H1 (cell line): ENCODE results near the gene RAB40C. TPM values are rescaled to one million over a fixed set of nuclear protein-coding genes. Genes with fewer than 3 reads are reported as not detected.

Source experiments
- CTCF ChIA-PET: fragments of 300-600 bp; sonication (Branson Sonifier 250); formaldehyde crosslinking; loops from one replicate; lab custom pipeline; 2021; ENCODE audit not compliant: partially characterized antibody; lab: Charles Lee
- POLR2A ChIA-PET: fragments of 300-600 bp; sonication (Branson Sonifier 250); formaldehyde crosslinking; loops from one replicate; lab custom pipeline; 2021; ENCODE audit warnings: inconsistent platforms; ENCODE audit not compliant: partially characterized antibody; lab: Charles Lee
- DNase-seq, 2 experiments: peaks; one replicate each; pipeline versions ENCODE4 v3.0.0 to v3.0.0-alpha.2; 2010 to 2022; ENCODE audit warnings: low spot score in 2 of 2, low read depth in 1 of 2, mixed read lengths in 1 of 2
- FAIRE-seq: peaks from 2 replicates; lab custom pipeline; 2011; peaks lifted over from hg19 to GRCh38; lab: Jason Lieb, UNC
- H2AFZ ChIP-seq: 2 replicates; pipeline ENCODE4 v1.8.1; 2012; ENCODE audit warnings: low read length, inconsistent platforms
- H2AK5ac ChIP-seq: 2 replicates; pipeline ENCODE4 v1.6.1; 2013; ENCODE audit warnings: low read depth, low read length
- H2BK120ac ChIP-seq: replicated peaks from 2 replicates; pipeline ENCODE3; 2013; ENCODE audit warnings: low read depth, low read length, inconsistent platforms
- H2BK12ac ChIP-seq: 2 replicates; pipeline ENCODE4 v1.6.1; 2013; ENCODE audit warnings: low read depth, low read length
- H2BK15ac ChIP-seq: 2 replicates; pipeline ENCODE4 v1.6.1; 2013; ENCODE audit warnings: low read length
- H2BK20ac ChIP-seq: 2 replicates; pipeline ENCODE4 v1.6.1; 2013; ENCODE audit warnings: low read length
- H2BK5ac ChIP-seq: 2 replicates; pipeline ENCODE4 v1.6.1; 2013; ENCODE audit warnings: low read depth, low read length
- H3K14ac ChIP-seq: 2 replicates; pipeline ENCODE4 v1.6.1; 2013; ENCODE audit warnings: inconsistent platforms; ENCODE audit not compliant: insufficient read length
- H3K18ac ChIP-seq: 2 replicates; pipeline ENCODE4 v1.6.1; 2013; ENCODE audit warnings: low read length; ENCODE audit errors: extremely low read depth
- H3K23ac ChIP-seq: 2 replicates; pipeline ENCODE4 v1.6.1; 2013; ENCODE audit warnings: inconsistent platforms; ENCODE audit not compliant: insufficient read length
- H3K23me2 ChIP-seq: 2 replicates; pipeline ENCODE4 v1.6.1; 2013; ENCODE audit warnings: low read depth, low read length
- H3K27ac ChIP-seq: 2 replicates; pipeline ENCODE4 v1.6.1; 2011; ENCODE audit warnings: low read depth, low read length, inconsistent platforms
- H3K27me3 ChIP-seq, 4 experiments: replicated peaks in 1 of 4; 1 replicate in 1 of 4; 2 replicates in 3 of 4; pipeline versions ENCODE4 v1.6.1 to v1.8.1; 2011 to 2013; ENCODE audit warnings: low read length in 3 of 4, mild to moderate bottlenecking in 3 of 4, inconsistent platforms in 2 of 4, mixed read lengths in 2 of 4, moderate library complexity in 1 of 4; ENCODE audit not compliant: control insufficient read depth in 3 of 4, insufficient read depth in 3 of 4; ENCODE audit errors: extremely low read depth in 1 of 4
- H3K36me3 ChIP-seq, 4 experiments: 2 replicates each; pipeline versions ENCODE4 v1.6.1 to v1.8.1; 2011 to 2013; ENCODE audit warnings: mild to moderate bottlenecking in 4 of 4, low read length in 3 of 4, moderate library complexity in 2 of 4, control low read depth in 1 of 4, inconsistent platforms in 1 of 4; ENCODE audit not compliant: insufficient read depth in 4 of 4, control insufficient read depth in 2 of 4
- H3K4ac ChIP-seq: replicated peaks from 2 replicates; pipeline ENCODE3; 2013; ENCODE audit warnings: low read length, low read depth, mixed read lengths, inconsistent platforms; ENCODE audit not compliant: insufficient read length
- H3K4me1 ChIP-seq, 4 experiments: replicated peaks in 1 of 4; 1 replicate in 1 of 4; 2 replicates in 3 of 4; pipeline versions ENCODE4 v1.6.1 to v1.8.1; 2011 to 2013; ENCODE audit warnings: low read length in 3 of 4, inconsistent platforms in 2 of 4, mixed read lengths in 1 of 4; ENCODE audit not compliant: insufficient read depth in 4 of 4, control insufficient read depth in 3 of 4
- H3K4me2 ChIP-seq, 2 experiments: 2 replicates each; pipeline versions ENCODE4 v1.6.1 to v1.8.1; 2011 to 2013; ENCODE audit warnings: low read depth in 2 of 2, low read length in 2 of 2, control low read depth in 1 of 2, inconsistent platforms in 1 of 2, mild to moderate bottlenecking in 1 of 2; ENCODE audit not compliant: insufficient read depth in 1 of 2
- H3K4me3 ChIP-seq, 4 experiments: fragments of 200-600, 300-600 bp in 1 of 4; sonication (generic), shearing (Covaris generic), sonication (Bioruptor Twin) in 1 of 4; 2 replicates each; pipeline versions ENCODE4 v1.5.1 to v1.8.1; 2011 to 2016; ENCODE audit warnings: low read length in 4 of 4, low read depth in 3 of 4, control low read depth in 2 of 4, inconsistent platforms in 2 of 4, mild to moderate bottlenecking in 2 of 4, mixed read lengths in 1 of 4, moderate library complexity in 1 of 4; ENCODE audit not compliant: insufficient read depth in 2 of 4; ENCODE audit errors: extremely low read depth in 1 of 4
- H3K56ac ChIP-seq: replicated peaks from 2 replicates; pipeline ENCODE3; 2013; ENCODE audit warnings: low read depth, mild to moderate bottlenecking, mixed read lengths, low read length, inconsistent platforms; ENCODE audit not compliant: insufficient read length
- H3K79me1 ChIP-seq: 2 replicates; pipeline ENCODE4 v1.6.1; 2013; ENCODE audit warnings: low read depth, low read length, control low read depth
- H3K79me2 ChIP-seq, 2 experiments: 2 replicates each; pipeline versions ENCODE4 v1.6.1 to v1.8.1; 2012 to 2013; ENCODE audit warnings: low read length in 2 of 2, mild to moderate bottlenecking in 2 of 2, inconsistent platforms in 1 of 2; ENCODE audit not compliant: insufficient read depth in 2 of 2, control insufficient read depth in 1 of 2
- H3K9ac ChIP-seq, 4 experiments: replicated peaks in 1 of 4; 1 replicate in 1 of 4; 2 replicates in 3 of 4; pipeline versions ENCODE4 v1.6.1 to v1.8.1; 2011 to 2013; ENCODE audit warnings: low read depth in 3 of 4, low read length in 3 of 4, control low read depth in 2 of 4, mild to moderate bottlenecking in 2 of 4, moderate library complexity in 2 of 4, inconsistent platforms in 1 of 4; ENCODE audit errors: extremely low read depth in 1 of 4
- H3K9me3 ChIP-seq, 2 experiments: 2 replicates each; pipeline versions ENCODE4 v1.6.1 to v1.8.1; 2012 to 2013; ENCODE audit warnings: mild to moderate bottlenecking in 2 of 2, moderate library complexity in 2 of 2, control low read depth in 1 of 2, inconsistent platforms in 1 of 2, low read depth in 1 of 2, low read length in 1 of 2, mixed read lengths in 1 of 2; ENCODE audit not compliant: insufficient read depth in 2 of 2
- H4K20me1 ChIP-seq, 2 experiments: replicated peaks in 1 of 2; 2 replicates each; pipeline versions ENCODE3 to v1.8.1; 2011 to 2013; ENCODE audit warnings: inconsistent platforms in 2 of 2, low read length in 2 of 2, mild to moderate bottlenecking in 1 of 2; ENCODE audit not compliant: insufficient read depth in 2 of 2, control insufficient read depth in 1 of 2
- H4K5ac ChIP-seq: 2 replicates; pipeline ENCODE4 v1.6.1; 2013; ENCODE audit warnings: low read length, low read depth, mixed read lengths, inconsistent platforms; ENCODE audit not compliant: insufficient read length
- H4K8ac ChIP-seq: 2 replicates; pipeline ENCODE4 v1.8.0; 2013; ENCODE audit warnings: mild to moderate bottlenecking, moderate library complexity, low read length, inconsistent platforms; ENCODE audit not compliant: insufficient read depth; ENCODE audit errors: extremely low read depth
- H4K91ac ChIP-seq: replicated peaks from 2 replicates; pipeline ENCODE3; 2013; ENCODE audit warnings: low read length, mixed read lengths, inconsistent platforms; ENCODE audit not compliant: insufficient read length
- BACH1 ChIP-seq: IDR thresholded peaks from 2 replicates; pipeline ENCODE4 v1.6.1; 2012; ENCODE audit warnings: low read length, improper control_type of control experiment
- BCL11A ChIP-seq, 2 experiments: IDR thresholded peaks; one replicate each; pipeline ENCODE4 v1.6.1; 2011; ENCODE audit warnings: low read depth in 2 of 2, low read length in 2 of 2, mild to moderate bottlenecking in 2 of 2
- CBX8 ChIP-seq: fragments of 300-800, 300-1000 bp; sonication (generic); IDR thresholded peaks from 2 replicates; pipeline ENCODE4 v1.7.1; 2016; ENCODE audit warnings: low read depth, low read length, borderline replicate concordance
- CEBPB ChIP-seq: IDR thresholded peaks from 2 replicates; pipeline ENCODE4 v1.6.1; 2012; ENCODE audit warnings: low read depth, low read length
- EZH2 ChIP-seq: fragments of 200-600 bp; sonication (generic); IDR thresholded peaks from 2 replicates; pipeline ENCODE4 v1.7.1; 2012; ENCODE audit warnings: low read depth, mild to moderate bottlenecking, moderate library complexity, low read length, inconsistent platforms; ENCODE audit not compliant: severe bottlenecking
- GTF2F1 ChIP-seq: IDR thresholded peaks from 2 replicates; pipeline ENCODE4 v1.6.1; 2012; ENCODE audit warnings: low read depth, low read length, improper control_type of control experiment, borderline replicate concordance
- POLR2AphosphoS5 ChIP-seq: IDR thresholded peaks from 2 replicates; pipeline ENCODE4 v1.6.1; 2011; ENCODE audit warnings: low read depth, low read length
- RBBP5 ChIP-seq: IDR thresholded peaks from 2 replicates; pipeline ENCODE4 v1.7.1; 2012; ENCODE audit warnings: low read depth, mild to moderate bottlenecking, inconsistent platforms, low read length, moderate library complexity, borderline replicate concordance
- RXRA ChIP-seq: IDR thresholded peaks from 2 replicates; pipeline ENCODE4 v1.6.1; 2011; ENCODE audit warnings: low read depth, mild to moderate bottlenecking, low read length, moderate library complexity; ENCODE audit not compliant: insufficient read depth
- SP4 ChIP-seq: IDR thresholded peaks from 2 replicates; pipeline ENCODE4 v1.6.1; 2012; ENCODE audit warnings: low read length, inconsistent platforms
- SRF ChIP-seq: IDR thresholded peaks from 2 replicates; pipeline ENCODE4 v1.6.1; 2011; ENCODE audit warnings: mild to moderate bottlenecking, low read depth, low read length, moderate library complexity
- TAF1 ChIP-seq: IDR thresholded peaks from 2 replicates; pipeline ENCODE4 v1.6.1; 2011; ENCODE audit warnings: mild to moderate bottlenecking, low read depth, low read length
- TBP ChIP-seq: IDR thresholded peaks from 2 replicates; pipeline ENCODE4 v1.6.1; 2011; ENCODE audit warnings: low read depth, low read length, improper control_type of control experiment
- WGBS, 2 experiments: shearing (Covaris generic) in 1 of 2; methylation state at CpG; one replicate each; pipeline versions ENCODE4 v1.1.6 to v1.1.7; 2013 to 2015; ENCODE audit warnings: low lambda C conversion rate in 2 of 2, mixed read lengths in 2 of 2, inconsistent platforms in 1 of 2, low coverage in 1 of 2, missing lambda C conversion rate in 1 of 2; ENCODE audit not compliant: insufficient replicate concordance in 2 of 2, insufficient coverage in 1 of 2, insufficient read length in 1 of 2; ENCODE audit errors: extremely low coverage in 1 of 2, missing lambda C conversion rate in 1 of 2; 5-methylcytosine and 5-hydroxymethylcytosine counted together
- polyA plus RNA-seq, 7 experiments: library from polyadenylated mRNA; depleted of rRNA in 3 of 7; stranded (reverse) in 5 of 7; unstranded in 2 of 7; fragments of >200 nt in 5 of 7; fragments of 200-250 nt in 2 of 7; gene quantifications; 1 replicate in 5 of 7; 2 replicates in 1 of 7; 4 replicates in 1 of 7; pipeline versions ENCODE4 v1.2.1 to v1.2.3, GENCODE V29; 2011 to 2013; ENCODE audit warnings: missing spikeins in 2 of 7, mixed read lengths in 2 of 7
- total RNA-seq: library from RNA; stranded (reverse); fragmentation: NEBNext Ultra II Directional; extraction: Animal tissue kit (Norgen Biotek cat#: 25700); gene quantifications from 2 replicates; pipeline ENCODE4 v1.2.1, GENCODE V29; 2021

Gene RAB40C
- total and polyA plus RNA-seq, 2 of the 8 experiments (the other 6 are each of a cell fraction or from before 2014, with no cell fraction given), result 13.9 to 15.6 TPM

- H3K9me3 ChIP-seq, result no peaks in the 10 kb centered on the region
- H2BK20ac ChIP-seq, result no peak overlapping the region
- no peaks in the 10 kb centered on the region for H3K27me3 ChIP-seq
- no peak overlapping the region for H3K9ac ChIP-seq
- H3K27ac ChIP-seq, result no peak overlapping the region
- no peak overlapping the region for H3K4ac ChIP-seq
- peaks cover 0 to 6% of the 10 kb centered on the region in 2 experiments; a peak in 1 of 4 replicates for H3K79me2 ChIP-seq
- no peak overlapping the region for H2BK120ac ChIP-seq
- H3K36me3 ChIP-seq, result peaks cover 0 to 21% (median 3%) of the 10 kb centered on the region in 4 experiments; a peak in 4 of 8 replicates
- H4K5ac ChIP-seq, result no peak overlapping the region
- no peak for DNase-seq
- 90% methylated on average over 50 of the region's 67 CpGs; no CpG with 5 or more reads in 1 of the 2 experiments for WGBS, 2 experiments
- H2BK15ac ChIP-seq, result no peak overlapping the region
- H4K20me1 ChIP-seq, result peaks cover 3 to 10% of the 10 kb centered on the region in 2 experiments
- no peak overlapping the region for H3K4me2 ChIP-seq
- no peak overlapping the region for H3K4me3 ChIP-seq
- peaks cover 8% of the 10 kb centered on the region; the same call in 1 of the 2 replicates for H3K23me2 ChIP-seq
- H2AFZ ChIP-seq, result no peak overlapping the region
- H3K56ac ChIP-seq, result no peak overlapping the region
- H4K91ac ChIP-seq, result no peak overlapping the region
- ChIA-PET CTCF (interaction anchor here (0.7 kb wide), 1 partner anchor 13 kb away, joined by 3 read pairs; no protein-coding TSS in a partner anchor), POLR2A (interaction anchor here (0.7 to 2.2 kb wide), 5 partner anchors 11 to 232 kb away, joined by 3 to 5 read pairs (median 4); no protein-coding TSS in a partner anchor)
- H3K14ac ChIP-seq, result no peak overlapping the region
- no peak overlapping the region for H2BK5ac ChIP-seq
- no peak overlapping the region for H2AK5ac ChIP-seq
- peak overlapping the region; percentile 4 for H4K8ac ChIP-seq
- H2BK12ac ChIP-seq, result no peak overlapping the region
- no peak for FAIRE-seq
- no peak overlapping the region for H3K23ac ChIP-seq
- no peak overlapping the region for H3K18ac ChIP-seq
- H3K79me1 ChIP-seq, result no peaks in the 10 kb centered on the region
- H3K4me1 ChIP-seq, result peaks cover 0 to 34% (median 25%) of the 10 kb centered on the region in 4 experiments; a peak in 6 of 7 replicates
- TF ChIP-seq RBBP5 (no peak), BACH1 (no peak), BCL11A (IDR thresholded peaks at IDR 0.05; ENCODE audit: low read depth in 2 of 2, low read length in 2 of 2) (no peak), SP4 (no peak), CBX8 (no peak), EZH2 (no peak), GTF2F1 (no peak), RXRA (no peak), SRF (no peak), CEBPB (no peak), POLR2AphosphoS5 (no peak), TAF1 (no peak), TBP (no peak)
These were observed 42.8 kb downstream of the RAB40C start for GRCh38 chr16:632486-633335.
